Retina (tissue), 1 donor: ENCODE data around the gene METRN.

Experiments used
- DNase-seq: peaks from one replicate; pipeline ENCODE4 v3.0.0-alpha.2; 2016

The METRN gene

GRCh38 chr16:761625-762513 lies 47.0 kb downstream of the METRN start:
- no peak for DNase-seq

- DNase-seq = no peak
These were observed 47.8 kb downstream of the METRN start for GRCh38 chr16:762595-763268.

GRCh38 chr16:763369-764183 lies 48.7 kb downstream of the METRN start:
- DNase-seq = no peak

GRCh38 chr16:764184-764750 lies 49.3 kb downstream of the METRN start:
- DNase-seq = no peak

- no peak for DNase-seq
These were observed 50.0 kb downstream of the METRN start for GRCh38 chr16:764848-765487.

GRCh38 chr16:765488-765865 lies 50.6 kb downstream of the METRN start:
- no peak for DNase-seq

GRCh38 chr16:766008-766819 lies 51.3 kb downstream of the METRN start:
- DNase-seq = no peak

GRCh38 chr16:766820-767640 lies 52.1 kb downstream of the METRN start:
- no peak for DNase-seq

- DNase-seq = no peak
These were observed 52.9 kb downstream of the METRN start for GRCh38 chr16:767743-768235.

GRCh38 chr16:768428-768827 lies 53.5 kb downstream of the METRN start:
- no peak for DNase-seq
